H1 (cell line): ENCODE results near the gene PSMD12. TPM values are rescaled to one million over a fixed set of nuclear protein-coding genes. Genes with fewer than 3 reads are reported as not detected.

ENCODE experiments used
- CTCF ChIA-PET: fragments of 300-600 bp; sonication (Branson Sonifier 250); formaldehyde crosslinking; loops from one replicate; lab custom pipeline; 2021; ENCODE audit not compliant: partially characterized antibody; lab: Charles Lee
- POLR2A ChIA-PET: fragments of 300-600 bp; sonication (Branson Sonifier 250); formaldehyde crosslinking; loops from one replicate; lab custom pipeline; 2021; ENCODE audit warnings: inconsistent platforms; ENCODE audit not compliant: partially characterized antibody; lab: Charles Lee
- DNase-seq, 2 experiments: peaks; one replicate each; pipeline versions ENCODE4 v3.0.0 to v3.0.0-alpha.2; 2010 to 2022; ENCODE audit warnings: low spot score in 2 of 2, low read depth in 1 of 2, mixed read lengths in 1 of 2
- FAIRE-seq: peaks from 2 replicates; lab custom pipeline; 2011; peaks lifted over from hg19 to GRCh38; lab: Jason Lieb, UNC
- H2AFZ ChIP-seq: 2 replicates; pipeline ENCODE4 v1.8.1; 2012; ENCODE audit warnings: low read length, inconsistent platforms
- H2AK5ac ChIP-seq: 2 replicates; pipeline ENCODE4 v1.6.1; 2013; ENCODE audit warnings: low read depth, low read length
- H2BK120ac ChIP-seq: replicated peaks from 2 replicates; pipeline ENCODE3; 2013; ENCODE audit warnings: low read depth, low read length, inconsistent platforms
- H2BK12ac ChIP-seq: 2 replicates; pipeline ENCODE4 v1.6.1; 2013; ENCODE audit warnings: low read depth, low read length
- H2BK15ac ChIP-seq: 2 replicates; pipeline ENCODE4 v1.6.1; 2013; ENCODE audit warnings: low read length
- H2BK20ac ChIP-seq: 2 replicates; pipeline ENCODE4 v1.6.1; 2013; ENCODE audit warnings: low read length
- H2BK5ac ChIP-seq: 2 replicates; pipeline ENCODE4 v1.6.1; 2013; ENCODE audit warnings: low read depth, low read length
- H3K14ac ChIP-seq: 2 replicates; pipeline ENCODE4 v1.6.1; 2013; ENCODE audit warnings: inconsistent platforms; ENCODE audit not compliant: insufficient read length
- H3K18ac ChIP-seq: 2 replicates; pipeline ENCODE4 v1.6.1; 2013; ENCODE audit warnings: low read length; ENCODE audit errors: extremely low read depth
- H3K23ac ChIP-seq: 2 replicates; pipeline ENCODE4 v1.6.1; 2013; ENCODE audit warnings: inconsistent platforms; ENCODE audit not compliant: insufficient read length
- H3K23me2 ChIP-seq: 2 replicates; pipeline ENCODE4 v1.6.1; 2013; ENCODE audit warnings: low read depth, low read length
- H3K27ac ChIP-seq: 2 replicates; pipeline ENCODE4 v1.6.1; 2011; ENCODE audit warnings: low read depth, low read length, inconsistent platforms
- H3K27me3 ChIP-seq, 4 experiments: replicated peaks in 1 of 4; 1 replicate in 1 of 4; 2 replicates in 3 of 4; pipeline versions ENCODE4 v1.6.1 to v1.8.1; 2011 to 2013; ENCODE audit warnings: low read length in 3 of 4, mild to moderate bottlenecking in 3 of 4, inconsistent platforms in 2 of 4, mixed read lengths in 2 of 4, moderate library complexity in 1 of 4; ENCODE audit not compliant: control insufficient read depth in 3 of 4, insufficient read depth in 3 of 4; ENCODE audit errors: extremely low read depth in 1 of 4
- H3K36me3 ChIP-seq, 4 experiments: 2 replicates each; pipeline versions ENCODE4 v1.6.1 to v1.8.1; 2011 to 2013; ENCODE audit warnings: mild to moderate bottlenecking in 4 of 4, low read length in 3 of 4, moderate library complexity in 2 of 4, control low read depth in 1 of 4, inconsistent platforms in 1 of 4; ENCODE audit not compliant: insufficient read depth in 4 of 4, control insufficient read depth in 2 of 4
- H3K4ac ChIP-seq: replicated peaks from 2 replicates; pipeline ENCODE3; 2013; ENCODE audit warnings: low read length, low read depth, mixed read lengths, inconsistent platforms; ENCODE audit not compliant: insufficient read length
- H3K4me1 ChIP-seq, 4 experiments: replicated peaks in 1 of 4; 1 replicate in 1 of 4; 2 replicates in 3 of 4; pipeline versions ENCODE4 v1.6.1 to v1.8.1; 2011 to 2013; ENCODE audit warnings: low read length in 3 of 4, inconsistent platforms in 2 of 4, mixed read lengths in 1 of 4; ENCODE audit not compliant: insufficient read depth in 4 of 4, control insufficient read depth in 3 of 4
- H3K4me2 ChIP-seq, 2 experiments: 2 replicates each; pipeline versions ENCODE4 v1.6.1 to v1.8.1; 2011 to 2013; ENCODE audit warnings: low read depth in 2 of 2, low read length in 2 of 2, control low read depth in 1 of 2, inconsistent platforms in 1 of 2, mild to moderate bottlenecking in 1 of 2; ENCODE audit not compliant: insufficient read depth in 1 of 2
- H3K4me3 ChIP-seq, 4 experiments: fragments of 200-600, 300-600 bp in 1 of 4; sonication (generic), shearing (Covaris generic), sonication (Bioruptor Twin) in 1 of 4; 2 replicates each; pipeline versions ENCODE4 v1.5.1 to v1.8.1; 2011 to 2016; ENCODE audit warnings: low read length in 4 of 4, low read depth in 3 of 4, control low read depth in 2 of 4, inconsistent platforms in 2 of 4, mild to moderate bottlenecking in 2 of 4, mixed read lengths in 1 of 4, moderate library complexity in 1 of 4; ENCODE audit not compliant: insufficient read depth in 2 of 4; ENCODE audit errors: extremely low read depth in 1 of 4
- H3K56ac ChIP-seq: replicated peaks from 2 replicates; pipeline ENCODE3; 2013; ENCODE audit warnings: low read depth, mild to moderate bottlenecking, mixed read lengths, low read length, inconsistent platforms; ENCODE audit not compliant: insufficient read length
- H3K79me1 ChIP-seq: 2 replicates; pipeline ENCODE4 v1.6.1; 2013; ENCODE audit warnings: low read depth, low read length, control low read depth
- H3K79me2 ChIP-seq, 2 experiments: 2 replicates each; pipeline versions ENCODE4 v1.6.1 to v1.8.1; 2012 to 2013; ENCODE audit warnings: low read length in 2 of 2, mild to moderate bottlenecking in 2 of 2, inconsistent platforms in 1 of 2; ENCODE audit not compliant: insufficient read depth in 2 of 2, control insufficient read depth in 1 of 2
- H3K9ac ChIP-seq, 4 experiments: replicated peaks in 1 of 4; 1 replicate in 1 of 4; 2 replicates in 3 of 4; pipeline versions ENCODE4 v1.6.1 to v1.8.1; 2011 to 2013; ENCODE audit warnings: low read depth in 3 of 4, low read length in 3 of 4, control low read depth in 2 of 4, mild to moderate bottlenecking in 2 of 4, moderate library complexity in 2 of 4, inconsistent platforms in 1 of 4; ENCODE audit errors: extremely low read depth in 1 of 4
- H3K9me3 ChIP-seq, 2 experiments: 2 replicates each; pipeline versions ENCODE4 v1.6.1 to v1.8.1; 2012 to 2013; ENCODE audit warnings: mild to moderate bottlenecking in 2 of 2, moderate library complexity in 2 of 2, control low read depth in 1 of 2, inconsistent platforms in 1 of 2, low read depth in 1 of 2, low read length in 1 of 2, mixed read lengths in 1 of 2; ENCODE audit not compliant: insufficient read depth in 2 of 2
- H4K20me1 ChIP-seq, 2 experiments: replicated peaks in 1 of 2; 2 replicates each; pipeline versions ENCODE3 to v1.8.1; 2011 to 2013; ENCODE audit warnings: inconsistent platforms in 2 of 2, low read length in 2 of 2, mild to moderate bottlenecking in 1 of 2; ENCODE audit not compliant: insufficient read depth in 2 of 2, control insufficient read depth in 1 of 2
- H4K5ac ChIP-seq: 2 replicates; pipeline ENCODE4 v1.6.1; 2013; ENCODE audit warnings: low read length, low read depth, mixed read lengths, inconsistent platforms; ENCODE audit not compliant: insufficient read length
- H4K8ac ChIP-seq: 2 replicates; pipeline ENCODE4 v1.8.0; 2013; ENCODE audit warnings: mild to moderate bottlenecking, moderate library complexity, low read length, inconsistent platforms; ENCODE audit not compliant: insufficient read depth; ENCODE audit errors: extremely low read depth
- H4K91ac ChIP-seq: replicated peaks from 2 replicates; pipeline ENCODE3; 2013; ENCODE audit warnings: low read length, mixed read lengths, inconsistent platforms; ENCODE audit not compliant: insufficient read length
- KDM4A ChIP-seq: IDR thresholded peaks from one replicate; pipeline ENCODE4 v1.7.1; 2012; ENCODE audit warnings: low read depth, mild to moderate bottlenecking, moderate library complexity, low read length, inconsistent platforms; ENCODE audit not compliant: severe bottlenecking
- TEAD4 ChIP-seq: IDR thresholded peaks from 2 replicates; pipeline ENCODE4 v1.6.1; 2012; ENCODE audit warnings: low read depth, low read length, inconsistent platforms, mixed read lengths
- WGBS, 2 experiments: shearing (Covaris generic) in 1 of 2; methylation state at CpG; one replicate each; pipeline versions ENCODE4 v1.1.6 to v1.1.7; 2013 to 2015; ENCODE audit warnings: low lambda C conversion rate in 2 of 2, mixed read lengths in 2 of 2, inconsistent platforms in 1 of 2, low coverage in 1 of 2, missing lambda C conversion rate in 1 of 2; ENCODE audit not compliant: insufficient replicate concordance in 2 of 2, insufficient coverage in 1 of 2, insufficient read length in 1 of 2; ENCODE audit errors: extremely low coverage in 1 of 2, missing lambda C conversion rate in 1 of 2; 5-methylcytosine and 5-hydroxymethylcytosine counted together
- polyA plus RNA-seq, 7 experiments: library from polyadenylated mRNA; depleted of rRNA in 3 of 7; stranded (reverse) in 5 of 7; unstranded in 2 of 7; fragments of >200 nt in 5 of 7; fragments of 200-250 nt in 2 of 7; gene quantifications; 1 replicate in 5 of 7; 2 replicates in 1 of 7; 4 replicates in 1 of 7; pipeline versions ENCODE4 v1.2.1 to v1.2.3, GENCODE V29; 2011 to 2013; ENCODE audit warnings: missing spikeins in 2 of 7, mixed read lengths in 2 of 7
- total RNA-seq: library from RNA; stranded (reverse); fragmentation: NEBNext Ultra II Directional; extraction: Animal tissue kit (Norgen Biotek cat#: 25700); gene quantifications from 2 replicates; pipeline ENCODE4 v1.2.1, GENCODE V29; 2021

The PSMD12 gene
- total and polyA plus RNA-seq, 2 of the 8 experiments (the other 6 are each of a cell fraction or from before 2014, with no cell fraction given): 14.0 to 82.4 TPM

GRCh38 chr17:67353929-67354574 is 12.3 kb downstream of the PSMD12 start:
- Histone ChIP-seq H2BK12ac (no peak overlapping the region), H3K4me1 (peaks cover 0 to 7% (median 3%) of the 10 kb centered on the region in 4 experiments; a peak in 1 of 7 replicates), H4K20me1 (peaks cover 0 to 1% of the 10 kb centered on the region in 2 experiments), H3K4me2 (peak overlapping the region in 1 of 2 experiments; percentile 37; a peak in 1 of 4 replicates), H3K4me3 (no peak overlapping the region), H2AK5ac (no peak overlapping the region), H3K4ac (no peak overlapping the region)
- DNase-seq (no peak), FAIRE-seq (no peak)
- POLR2A ChIA-PET: interaction anchor here (0.8 to 2.4 kb wide), 8 partner anchors 10 to 32 kb away, joined by 3 to 17 read pairs (median 4); partner anchors contain the start of gene PSMD12
- TF ChIP-seq KDM4A: no peak
- peak; percentile 47; the same call in 1 of the 2 replicates for TF ChIP-seq TEAD4
- TF ChIP-seq, all 59 proteins: peak for 1
- CTCF ChIA-PET: interaction anchor here (0.9 to 1.3 kb wide), 5 partner anchors 10 to 80 kb away, joined by 3 to 4 read pairs (median 3); partner anchors contain the start of gene PSMD12
- peaks cover 10 to 77% (median 27%) of the 10 kb centered on the region in 4 experiments; a peak in 7 of 8 replicates for H3K36me3 ChIP-seq
- H3K79me1 ChIP-seq: peaks cover 6% of the 10 kb centered on the region
- H3K27me3 ChIP-seq: no peaks in the 10 kb centered on the region
- H3K9ac ChIP-seq: no peak overlapping the region
- no peak overlapping the region for H2BK15ac ChIP-seq
- 70% methylated on average over 8 of the region's 8 CpGs; no CpG with 5 or more reads in 1 of the 2 experiments for WGBS, 2 experiments
- no peaks in the 10 kb centered on the region for H3K23me2 ChIP-seq
- peaks cover 0 to 27% of the 10 kb centered on the region in 2 experiments; a peak in 3 of 4 replicates for H3K79me2 ChIP-seq
- H3K23ac ChIP-seq: no peak overlapping the region
- H4K8ac ChIP-seq: no peak overlapping the region
- no peak overlapping the region for H2BK5ac ChIP-seq
- H2AFZ ChIP-seq: no peak overlapping the region
- H2BK20ac ChIP-seq: no peak overlapping the region
- H2BK120ac ChIP-seq: no peak overlapping the region
- H3K56ac ChIP-seq: no peak overlapping the region
- no peak overlapping the region for H4K91ac ChIP-seq
- no peak overlapping the region for H4K5ac ChIP-seq
- no peak overlapping the region for H3K14ac ChIP-seq
- H3K18ac ChIP-seq: no peak overlapping the region
- no peaks in the 10 kb centered on the region for H3K9me3 ChIP-seq
- no peak overlapping the region for H3K27ac ChIP-seq
